GM23248 (cell line): ENCODE results near the gene TFG.

Source experiments
- EZH2 ChIP-seq: fragments of 200-600 bp; sonication (generic); IDR thresholded peaks from 2 replicates; pipeline ENCODE4 v1.6.1; 2018; ENCODE audit warnings: antibody characterized with exemption, mild to moderate bottlenecking; ENCODE audit not compliant: insufficient read depth, poor library complexity, severe bottlenecking
- EZH2phosphoT487 ChIP-seq: fragments of 200-600 bp; sonication (generic); IDR thresholded peaks from 2 replicates; pipeline ENCODE4 v1.6.1; 2018; ENCODE audit warnings: antibody characterized with exemption, moderate library complexity, mild to moderate bottlenecking, low read depth; ENCODE audit not compliant: insufficient read depth

- TF ChIP-seq EZH2 (no peak), EZH2phosphoT487 (no peak)
Observed at GRCh38 chr3:100746092-100746491, 36.8 kb downstream of the TFG start.
